SK-N-SH (cell line): ENCODE data around the gene THBS1. TPM values are rescaled to one million over a fixed set of nuclear protein-coding genes. Genes with fewer than 3 reads are reported as not detected.

ENCODE experiments used
- CTCF ChIA-PET: fragments of 300-600, 350-600 bp; formaldehyde crosslinking; extraction: SDS; loops from one replicate; lab custom pipeline; 2021; lab: Yijun Ruan, JAX
- POLR2A ChIA-PET: fragments of 350-600 bp; sonication (Branson Sonifier 250); formaldehyde crosslinking; extraction: SDS; loops from one replicate; lab custom pipeline; 2020; ENCODE audit warnings: antibody characterized with exemption, inconsistent platforms; lab: Yijun Ruan, JAX
- DNase-seq: peaks from one replicate; pipeline ENCODE4 v3.0.0; 2012
- H2AFZ ChIP-seq: fragments of 200-600 bp; sonication (generic); 2 replicates; pipeline ENCODE4 v1.8.1; 2016; ENCODE audit warnings: antibody characterized with exemption, mild to moderate bottlenecking, low read depth
- H3F3A ChIP-seq: fragments of 200-600 bp; sonication (generic); replicated peaks from 2 replicates; pipeline ENCODE3; 2016; ENCODE audit warnings: antibody characterized with exemption, mild to moderate bottlenecking; ENCODE audit not compliant: insufficient read depth
- H3K27ac ChIP-seq, 2 experiments: fragments of 200-500 bp in 1 of 2; fragments of 200-600 bp in 1 of 2; sonication (Bioruptor generic) in 1 of 2; sonication (generic), shearing (Covaris generic) in 1 of 2; 2 replicates each; pipeline versions ENCODE4 v1.5.1 to v1.6.1; 2014 to 2016; ENCODE audit warnings: low read depth in 2 of 2, inconsistent platforms in 1 of 2, low read length in 1 of 2, mild to moderate bottlenecking in 1 of 2, mixed read lengths in 1 of 2
- H3K27me3 ChIP-seq: fragments of 200-600 bp; sonication (generic), shearing (Covaris generic); 2 replicates; pipeline ENCODE4 v1.6.1; 2016; ENCODE audit warnings: mixed run types; ENCODE audit not compliant: insufficient read depth
- H3K36me3 ChIP-seq, 2 experiments: fragments of 200-500 bp in 1 of 2; fragments of 200-600 bp in 1 of 2; sonication (Bioruptor generic) in 1 of 2; sonication (generic) in 1 of 2; replicated peaks in 1 of 2; 2 replicates each; pipeline versions ENCODE3 to v1.5.1; 2014 to 2016; ENCODE audit warnings: low read length in 1 of 2, mild to moderate bottlenecking in 1 of 2; ENCODE audit not compliant: insufficient read depth in 2 of 2, control insufficient read depth in 1 of 2
- H3K4me1 ChIP-seq, 2 experiments: fragments of 200-500 bp in 1 of 2; fragments of 200-600 bp in 1 of 2; sonication (Bioruptor generic) in 1 of 2; sonication (generic), shearing (Covaris generic) in 1 of 2; 2 replicates each; pipeline versions ENCODE4 v1.5.1 to v1.6.1; 2014 to 2016; ENCODE audit warnings: low read depth in 1 of 2, low read length in 1 of 2, mixed run types in 1 of 2; ENCODE audit not compliant: insufficient read depth in 2 of 2, control insufficient read depth in 1 of 2
- H3K4me2 ChIP-seq: fragments of 200-600 bp; sonication (generic), shearing (Covaris generic); 2 replicates; pipeline ENCODE4 v1.6.1; 2017; ENCODE audit warnings: mixed run types
- H3K4me3 ChIP-seq, 2 experiments: fragments of 200-500 bp in 1 of 2; fragments of 200-600 bp in 1 of 2; sonication (Bioruptor generic) in 1 of 2; sonication (generic), shearing (Covaris generic) in 1 of 2; 2 replicates each; pipeline versions ENCODE4 v1.5.1 to v1.8.1; 2014 to 2016; ENCODE audit warnings: low read depth in 2 of 2, inconsistent platforms in 1 of 2, low read length in 1 of 2, mild to moderate bottlenecking in 1 of 2, mixed read lengths in 1 of 2, moderate library complexity in 1 of 2
- H3K79me2 ChIP-seq: fragments of 200-600 bp; sonication (generic); 2 replicates; pipeline ENCODE4 v1.8.1; 2017; ENCODE audit warnings: mild to moderate bottlenecking; ENCODE audit not compliant: insufficient read depth
- H3K9ac ChIP-seq: fragments of 200-600 bp; sonication (generic); 2 replicates; pipeline ENCODE4 v1.6.1; 2017; ENCODE audit warnings: mixed run types
- H3K9me2 ChIP-seq: fragments of 200-600 bp; sonication (generic); 2 replicates; pipeline ENCODE4 v1.6.1; 2017; ENCODE audit warnings: mixed run types
- H3K9me3 ChIP-seq: fragments of 200-600 bp; sonication (generic); 2 replicates; pipeline ENCODE4 v1.6.1; 2017; ENCODE audit warnings: mixed run types, mild to moderate bottlenecking, moderate library complexity
- H4K20me1 ChIP-seq: fragments of 200-600 bp; sonication (generic); 2 replicates; pipeline ENCODE4 v1.6.1; 2017; ENCODE audit warnings: mild to moderate bottlenecking, mixed run types; ENCODE audit not compliant: insufficient read depth
- ELF1 ChIP-seq: IDR thresholded peaks from 2 replicates; pipeline ENCODE4 v1.4.0; 2012
- EP300 ChIP-seq, 2 experiments: IDR thresholded peaks; 2 replicates each; pipeline versions ENCODE4 v1.4.0 to v1.6.1; 2012; ENCODE audit warnings: borderline replicate concordance in 1 of 2, low read depth in 1 of 2, low read length in 1 of 2
- FOXM1 ChIP-seq: IDR thresholded peaks from 2 replicates; pipeline ENCODE4 v1.4.0; 2012; ENCODE audit warnings: low read depth, mild to moderate bottlenecking
- GABPA ChIP-seq: IDR thresholded peaks from 2 replicates; pipeline ENCODE4 v1.4.0; 2012; ENCODE audit warnings: low read depth, mild to moderate bottlenecking
- JUND ChIP-seq: IDR thresholded peaks from 2 replicates; pipeline ENCODE4 v1.4.0; 2012
- MEF2A ChIP-seq: IDR thresholded peaks from 2 replicates; pipeline ENCODE4 v1.4.0; 2012; ENCODE audit warnings: low read depth, borderline replicate concordance
- RCOR1 ChIP-seq: fragments of 150-350 bp; IDR thresholded peaks from 2 replicates; pipeline ENCODE4 v1.6.1; 2017; ENCODE audit warnings: antibody characterized with exemption, low read length
- SIN3A ChIP-seq: IDR thresholded peaks from 2 replicates; pipeline ENCODE4 v1.6.1; 2012; ENCODE audit warnings: low read depth, mild to moderate bottlenecking, low read length, moderate library complexity, borderline replicate concordance
- TAF1 ChIP-seq: IDR thresholded peaks from 2 replicates; pipeline ENCODE4 v1.6.1; 2012; ENCODE audit warnings: low read depth, mild to moderate bottlenecking, low read length, moderate library complexity, borderline replicate concordance
- TEAD4 ChIP-seq: IDR thresholded peaks from 2 replicates; pipeline ENCODE4 v1.4.0; 2012; ENCODE audit warnings: mild to moderate bottlenecking, borderline replicate concordance; ENCODE audit not compliant: insufficient read depth
- YY1 ChIP-seq: IDR thresholded peaks from 2 replicates; pipeline ENCODE4 v1.4.0; 2012; ENCODE audit warnings: low read depth, mild to moderate bottlenecking
- WGBS: methylation state at CpG from one replicate; pipeline ENCODE4 v1.1.6; 2017; ENCODE audit warnings: low lambda C conversion rate; 5-methylcytosine and 5-hydroxymethylcytosine counted together
- polyA plus RNA-seq, 3 experiments: library from polyadenylated mRNA; depleted of rRNA; stranded (reverse); fragments of >200 nt; gene quantifications; 2 replicates each; pipeline ENCODE4 v1.2.3, GENCODE V29; 2012
- TF ChIP-seq, protein P1 (sequence below): IDR thresholded peaks from 2 replicates; pipeline ENCODE4 v1.6.1; 2012; ENCODE audit warnings: mild to moderate bottlenecking, low read depth, low read length, moderate library complexity
- TF ChIP-seq, protein P2 (sequence below): IDR thresholded peaks from 2 replicates; pipeline ENCODE4 v1.4.0; 2012; ENCODE audit warnings: low read depth, borderline replicate concordance
- TF ChIP-seq, protein P3 (sequence below): fragments of 150-350 bp; IDR thresholded peaks from 2 replicates; pipeline ENCODE4 v1.6.1; 2017; ENCODE audit warnings: antibody characterized with exemption, low read length, low read depth, borderline replicate concordance

The THBS1 gene
- polyA plus RNA-seq, 1 of the 3 experiments (the other 2 are of a cell fraction) = 117 TPM

DNA sequence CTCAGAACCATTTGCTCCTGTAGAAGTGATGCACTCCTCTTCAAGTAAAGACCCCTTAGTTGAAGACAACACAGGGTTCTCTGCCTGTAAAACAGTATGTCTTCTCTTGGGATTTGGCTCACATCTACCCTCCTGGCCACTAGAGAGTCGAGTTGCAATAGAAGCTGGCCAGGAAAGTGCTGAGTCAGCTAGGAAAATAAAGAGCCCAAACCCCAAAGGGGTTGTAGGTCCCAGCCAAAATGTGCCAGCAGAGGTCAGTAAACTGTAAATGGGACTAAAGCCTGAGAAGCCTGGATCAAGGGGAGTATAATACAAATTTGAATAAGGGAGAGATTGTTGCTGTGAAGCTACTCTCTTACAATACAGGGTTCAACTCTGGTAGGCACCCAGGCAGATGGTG, 37.2 kb upstream of the THBS1 start:
- no peaks in the 10 kb centered on the region for H3F3A ChIP-seq
- no peak overlapping the region for H3K4me2 ChIP-seq
- 0% methylated on average over 1 of the region's 1 CpG for WGBS
- no peak overlapping the region for H3K27ac ChIP-seq
- H3K9me3 ChIP-seq = peaks cover 18% of the 10 kb centered on the region; the same call in 1 of the 2 replicates
- ChIA-PET CTCF (interaction anchor here (0.6 kb wide), 1 partner anchor 1013 kb away, joined by 3 read pairs; no protein-coding TSS in a partner anchor), POLR2A (no interaction called here)
- no peaks in the 10 kb centered on the region for H3K27me3 ChIP-seq
- DNase-seq = no peak
- H3K9ac ChIP-seq = no peak overlapping the region
- no peaks in the 10 kb centered on the region for H3K79me2 ChIP-seq
- no peaks in the 10 kb centered on the region for H3K4me1 ChIP-seq
- H3K4me3 ChIP-seq = no peak overlapping the region
- TF ChIP-seq ELF1 (no peak), RCOR1 (no peak), FOXM1 (no peak), TAF1 (no peak)
- TF ChIP-seq, protein P1, sequence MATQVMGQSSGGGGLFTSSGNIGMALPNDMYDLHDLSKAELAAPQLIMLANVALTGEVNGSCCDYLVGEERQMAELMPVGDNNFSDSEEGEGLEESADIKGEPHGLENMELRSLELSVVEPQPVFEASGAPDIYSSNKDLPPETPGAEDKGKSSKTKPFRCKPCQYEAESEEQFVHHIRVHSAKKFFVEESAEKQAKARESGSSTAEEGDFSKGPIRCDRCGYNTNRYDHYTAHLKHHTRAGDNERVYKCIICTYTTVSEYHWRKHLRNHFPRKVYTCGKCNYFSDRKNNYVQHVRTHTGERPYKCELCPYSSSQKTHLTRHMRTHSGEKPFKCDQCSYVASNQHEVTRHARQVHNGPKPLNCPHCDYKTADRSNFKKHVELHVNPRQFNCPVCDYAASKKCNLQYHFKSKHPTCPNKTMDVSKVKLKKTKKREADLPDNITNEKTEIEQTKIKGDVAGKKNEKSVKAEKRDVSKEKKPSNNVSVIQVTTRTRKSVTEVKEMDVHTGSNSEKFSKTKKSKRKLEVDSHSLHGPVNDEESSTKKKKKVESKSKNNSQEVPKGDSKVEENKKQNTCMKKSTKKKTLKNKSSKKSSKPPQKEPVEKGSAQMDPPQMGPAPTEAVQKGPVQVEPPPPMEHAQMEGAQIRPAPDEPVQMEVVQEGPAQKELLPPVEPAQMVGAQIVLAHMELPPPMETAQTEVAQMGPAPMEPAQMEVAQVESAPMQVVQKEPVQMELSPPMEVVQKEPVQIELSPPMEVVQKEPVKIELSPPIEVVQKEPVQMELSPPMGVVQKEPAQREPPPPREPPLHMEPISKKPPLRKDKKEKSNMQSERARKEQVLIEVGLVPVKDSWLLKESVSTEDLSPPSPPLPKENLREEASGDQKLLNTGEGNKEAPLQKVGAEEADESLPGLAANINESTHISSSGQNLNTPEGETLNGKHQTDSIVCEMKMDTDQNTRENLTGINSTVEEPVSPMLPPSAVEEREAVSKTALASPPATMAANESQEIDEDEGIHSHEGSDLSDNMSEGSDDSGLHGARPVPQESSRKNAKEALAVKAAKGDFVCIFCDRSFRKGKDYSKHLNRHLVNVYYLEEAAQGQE = no peak
- H3K9me2 ChIP-seq = no peaks in the 10 kb centered on the region
- no peak overlapping the region for H2AFZ ChIP-seq
- no peaks in the 10 kb centered on the region for H3K36me3 ChIP-seq
- H4K20me1 ChIP-seq = no peaks in the 10 kb centered on the region

DNA sequence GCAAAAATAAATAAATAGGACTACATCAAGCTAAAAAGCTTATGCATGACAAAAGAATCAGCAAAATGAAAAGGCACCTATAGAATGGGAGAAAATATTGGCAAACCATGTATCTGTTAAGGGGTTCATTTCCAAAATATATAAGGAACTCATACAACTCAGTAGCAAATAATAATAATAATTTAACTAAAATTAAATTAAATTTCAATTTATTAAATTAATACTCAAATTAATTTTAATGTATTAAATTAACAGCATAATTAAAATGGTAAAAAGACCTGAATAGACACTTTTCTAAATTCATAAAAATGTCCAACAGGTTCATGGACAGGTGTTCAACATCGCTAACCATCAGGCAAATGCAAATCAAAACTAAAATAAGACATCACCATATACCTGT, 34.0 kb upstream of the THBS1 start:
- Histone ChIP-seq H4K20me1 (no peaks in the 10 kb centered on the region), H3K27me3 (no peaks in the 10 kb centered on the region), H3K4me3 (no peak overlapping the region), H3K27ac (no peak overlapping the region), H2AFZ (no peak overlapping the region), H3K9ac (no peak overlapping the region), H3K9me3 (peaks cover 18% of the 10 kb centered on the region; the same call in 1 of the 2 replicates), H3F3A (no peaks in the 10 kb centered on the region), H3K36me3 (no peaks in the 10 kb centered on the region), H3K79me2 (no peaks in the 10 kb centered on the region), H3K9me2 (no peaks in the 10 kb centered on the region), H3K4me2 (no peak overlapping the region), H3K4me1 (no peaks in the 10 kb centered on the region)
- WGBS = 89% methylated on average over 1 of the region's 1 CpG
- no peak for TF ChIP-seq ELF1
- TF ChIP-seq GABPA = no peak
- POLR2A ChIA-PET = no interaction called here
- no peak for DNase-seq
- CTCF ChIA-PET = no interaction called here

DNA sequence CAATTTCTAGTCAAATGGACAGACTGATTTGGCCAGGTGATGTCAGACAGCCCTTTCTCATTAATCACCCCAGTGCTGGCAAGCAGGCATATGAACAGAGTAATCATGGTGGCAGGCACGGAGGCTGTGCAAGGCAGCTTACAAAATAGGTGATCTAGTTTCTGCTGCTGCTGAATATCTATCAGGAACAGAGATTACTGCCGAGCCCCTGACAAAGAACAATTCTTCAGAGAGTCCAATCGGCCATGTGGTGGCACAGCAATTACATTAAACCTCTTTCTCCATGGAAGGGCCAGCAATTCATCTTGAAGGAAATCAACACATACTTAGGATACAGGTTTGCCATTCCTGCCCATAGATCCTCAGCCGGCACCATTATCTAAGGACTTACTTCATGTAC, 32.3 kb upstream of the THBS1 start:
- H3K4me1 ChIP-seq = no peaks in the 10 kb centered on the region
- no peaks in the 10 kb centered on the region for H3K27me3 ChIP-seq
- POLR2A ChIA-PET = no interaction called here
- no peaks in the 10 kb centered on the region for H3K79me2 ChIP-seq
- H4K20me1 ChIP-seq = no peaks in the 10 kb centered on the region
- DNase-seq = no peak
- no peak overlapping the region for H3K4me2 ChIP-seq
- no peaks in the 10 kb centered on the region for H3F3A ChIP-seq
- H3K9ac ChIP-seq = no peak overlapping the region
- H2AFZ ChIP-seq = no peak overlapping the region
- H3K36me3 ChIP-seq = no peaks in the 10 kb centered on the region
- CTCF ChIA-PET = interaction anchor here (0.8 to 1.8 kb wide), 2 partner anchors 29 to 448 kb away, joined by 3 to 4 read pairs; no protein-coding TSS in a partner anchor
- TF ChIP-seq, protein P2, sequence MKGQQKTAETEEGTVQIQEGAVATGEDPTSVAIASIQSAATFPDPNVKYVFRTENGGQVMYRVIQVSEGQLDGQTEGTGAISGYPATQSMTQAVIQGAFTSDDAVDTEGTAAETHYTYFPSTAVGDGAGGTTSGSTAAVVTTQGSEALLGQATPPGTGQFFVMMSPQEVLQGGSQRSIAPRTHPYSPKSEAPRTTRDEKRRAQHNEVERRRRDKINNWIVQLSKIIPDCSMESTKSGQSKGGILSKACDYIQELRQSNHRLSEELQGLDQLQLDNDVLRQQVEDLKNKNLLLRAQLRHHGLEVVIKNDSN = no peak
- TF ChIP-seq SIN3A (no peak), TEAD4 (no peak), MEF2A (no peak), TAF1 (no peak), JUND (no peak), EP300 (IDR thresholded peaks at IDR 0.05; ENCODE audit: borderline replicate concordance in 1 of 2, low read depth in 1 of 2, low read length in 1 of 2) (no peak), YY1 (no peak)
- TF ChIP-seq, protein P3, sequence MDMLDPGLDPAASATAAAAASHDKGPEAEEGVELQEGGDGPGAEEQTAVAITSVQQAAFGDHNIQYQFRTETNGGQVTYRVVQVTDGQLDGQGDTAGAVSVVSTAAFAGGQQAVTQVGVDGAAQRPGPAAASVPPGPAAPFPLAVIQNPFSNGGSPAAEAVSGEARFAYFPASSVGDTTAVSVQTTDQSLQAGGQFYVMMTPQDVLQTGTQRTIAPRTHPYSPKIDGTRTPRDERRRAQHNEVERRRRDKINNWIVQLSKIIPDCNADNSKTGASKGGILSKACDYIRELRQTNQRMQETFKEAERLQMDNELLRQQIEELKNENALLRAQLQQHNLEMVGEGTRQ = no peak
- WGBS = 79% methylated on average over 4 of the region's 4 CpGs
- H3K4me3 ChIP-seq = no peak overlapping the region
- no peak overlapping the region for H3K27ac ChIP-seq
- H3K9me2 ChIP-seq = no peaks in the 10 kb centered on the region
- peaks cover 18% of the 10 kb centered on the region; the same call in 1 of the 2 replicates for H3K9me3 ChIP-seq
